ENCODE results near the gene CBX1. TPM values are rescaled to one million over a fixed set of nuclear protein-coding genes. Genes with fewer than 3 reads are reported as not detected.

The CBX1 gene
- total RNA-seq, 1 donor = 8.1 TPM

DNA sequence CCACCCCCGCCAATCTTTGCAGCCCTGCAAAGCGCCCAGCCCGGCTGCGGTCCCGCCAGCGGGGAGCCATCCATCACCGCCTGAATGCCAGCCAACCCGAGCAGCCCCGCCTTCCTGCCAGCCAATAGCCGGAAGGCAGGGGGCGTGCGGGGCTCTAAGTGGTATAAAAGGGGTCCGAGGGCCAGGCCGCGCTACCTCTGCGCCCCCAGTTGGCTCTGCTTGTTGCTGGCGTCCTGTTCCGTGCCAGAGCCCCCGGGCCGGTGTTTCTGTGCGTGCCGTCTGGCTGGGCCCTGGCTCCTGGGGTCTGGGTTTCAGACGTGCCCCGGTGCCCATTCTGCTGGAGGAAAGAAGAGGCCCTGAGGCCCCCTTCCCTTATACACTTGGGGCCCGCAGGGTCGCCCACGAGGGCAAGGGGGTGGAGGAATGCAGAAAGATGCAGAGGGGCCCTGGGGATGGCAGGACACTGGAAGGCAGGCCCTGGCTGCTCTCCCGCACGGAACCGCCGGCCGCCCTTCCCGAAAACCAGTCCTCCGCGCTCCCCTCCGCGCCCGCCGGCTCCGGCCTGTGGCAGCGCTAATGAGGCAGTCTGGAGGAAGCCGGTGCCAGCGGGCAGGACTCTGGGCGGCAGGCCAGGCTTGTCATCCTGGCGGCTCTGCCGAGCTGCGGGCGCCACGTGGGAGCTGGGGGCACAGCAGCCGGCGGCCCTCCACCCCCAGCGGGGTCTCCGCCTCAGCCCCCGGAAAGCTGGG, 77.7 kb downstream of the CBX1 start:
- Histone ChIP-seq H3K9me3 (ENCODE audit: low read depth, low read length) (no peaks in the 10 kb centered on the region), H3K4me1 (ENCODE audit: insufficient read depth, low read length) (peaks cover 55% of the 10 kb centered on the region), H3K27me3 (ENCODE audit: insufficient read depth, low read length) (peaks cover 12% of the 10 kb centered on the region), H3K4me3 (ENCODE audit: low read length) (peak overlapping the region; percentile 35)

DNA sequence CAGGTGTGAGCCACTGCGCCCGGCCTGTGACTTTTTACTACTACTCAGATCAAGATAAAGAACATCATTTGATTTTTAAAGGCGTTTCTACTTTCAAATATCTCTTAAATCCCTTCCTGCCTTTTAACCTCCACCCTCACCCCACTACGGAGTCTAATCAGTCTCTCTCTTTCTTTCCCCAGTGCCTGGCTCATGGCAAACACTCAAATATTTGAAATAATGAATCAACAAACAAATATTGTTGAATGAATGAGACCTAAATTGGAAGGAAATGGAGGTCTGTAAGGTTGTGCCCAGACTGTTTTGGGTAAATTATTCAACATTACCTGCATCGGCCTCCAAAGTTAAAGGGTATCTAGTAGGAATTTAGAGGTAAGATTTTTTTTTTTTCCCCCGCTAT, 78.4 kb downstream of the CBX1 start:
- H3K4me1 ChIP-seq (ENCODE audit: insufficient read depth, low read length) = peaks cover 62% of the 10 kb centered on the region
- H3K9me3 ChIP-seq (ENCODE audit: low read depth, low read length) = no peaks in the 10 kb centered on the region
- H3K27me3 ChIP-seq (ENCODE audit: insufficient read depth, low read length) = peaks cover 12% of the 10 kb centered on the region
- H3K4me3 ChIP-seq (ENCODE audit: low read length) = no peak overlapping the region

DNA sequence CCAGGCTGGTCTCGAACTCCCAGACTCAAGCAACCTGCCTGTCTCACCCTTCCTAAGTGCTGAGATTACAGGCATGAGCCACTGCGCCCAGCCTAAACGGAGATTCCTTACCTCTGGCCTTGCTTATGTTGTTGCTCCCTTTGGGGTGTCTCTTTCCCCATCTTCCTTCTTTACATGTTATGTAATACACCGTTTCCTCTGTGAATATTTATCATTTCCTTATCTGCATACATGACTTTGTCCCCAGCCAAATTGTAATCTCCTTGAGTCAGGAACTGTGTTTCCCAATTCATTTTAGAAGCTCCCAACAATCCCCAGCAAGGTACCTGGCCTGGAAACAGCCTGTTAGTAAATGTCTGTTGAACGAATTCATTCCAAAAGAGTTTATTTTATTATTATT, 79.3 kb downstream of the CBX1 start:
- Histone ChIP-seq H3K27me3 (ENCODE audit: insufficient read depth, low read length) (peaks cover 12% of the 10 kb centered on the region), H3K4me3 (ENCODE audit: low read length) (no peak overlapping the region), H3K9me3 (ENCODE audit: low read depth, low read length) (no peaks in the 10 kb centered on the region), H3K4me1 (ENCODE audit: insufficient read depth, low read length) (peaks cover 71% of the 10 kb centered on the region)

Other genes starting within 250 kb of the CBX1 start
- 2.5 TPM for gene SP2, start 205.2 kb downstream of the CBX1 start, total RNA-seq
- 6.6 TPM for gene PNPO, start 159.9 kb downstream of the CBX1 start, total RNA-seq
- not detected for gene PRR15L, start 143.6 kb downstream of the CBX1 start, total RNA-seq
- 52.3 TPM for gene CDK5RAP3, start 130.4 kb downstream of the CBX1 start, total RNA-seq
- 0.52 TPM for gene COPZ2, start 63.7 kb downstream of the CBX1 start, total RNA-seq
- gene NFE2L1, start 53.1 kb downstream of the CBX1 start, total RNA-seq = 17.0 TPM
- gene SNX11, start 6.3 kb upstream of the CBX1 start, total RNA-seq = 12.5 TPM

Data from mononuclear cell (primary cell).